GM19043 (cell line): ENCODE data around the gene PRSS3.
"Not testable (repeated sequence)": the region's sequence is repeated elsewhere in the genome, so short reads cannot be mapped to it uniquely, and the experiment has no call there.

Experiments used
- ATAC-seq: cut with Tn5 transposase; IDR thresholded peaks from one replicate; pipeline ENCODE4 v1.9.1; 2021; ENCODE audit warnings: low read depth; ENCODE audit not compliant: unreplicated experiment

PRSS3 gene

DNA sequence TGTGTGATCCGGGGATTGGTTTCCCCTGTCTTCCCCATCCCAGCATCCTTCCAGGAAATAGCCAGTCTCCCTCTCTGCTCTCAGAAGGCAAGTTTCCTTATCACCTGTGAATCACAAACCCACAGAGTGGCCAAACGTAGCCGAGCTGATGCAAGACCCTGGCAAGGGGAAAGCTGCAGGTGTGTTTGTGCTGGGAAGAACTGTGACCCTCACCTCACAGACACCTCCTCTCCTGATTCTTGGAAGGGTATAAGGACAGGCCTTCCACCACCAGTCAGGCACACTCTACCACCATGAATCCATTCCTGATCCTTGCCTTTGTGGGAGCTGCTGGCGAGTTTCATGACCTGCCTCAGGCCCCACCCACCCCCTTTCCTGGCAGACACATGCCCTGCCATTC is at the start of gene PRSS3:
Gene PRSS3 (plus strand): TSS at position 281 of the 400 bp plus-strand sequence. CDS start 13 bp downstream, at position 294.
- no peak for ATAC-seq

DNA sequence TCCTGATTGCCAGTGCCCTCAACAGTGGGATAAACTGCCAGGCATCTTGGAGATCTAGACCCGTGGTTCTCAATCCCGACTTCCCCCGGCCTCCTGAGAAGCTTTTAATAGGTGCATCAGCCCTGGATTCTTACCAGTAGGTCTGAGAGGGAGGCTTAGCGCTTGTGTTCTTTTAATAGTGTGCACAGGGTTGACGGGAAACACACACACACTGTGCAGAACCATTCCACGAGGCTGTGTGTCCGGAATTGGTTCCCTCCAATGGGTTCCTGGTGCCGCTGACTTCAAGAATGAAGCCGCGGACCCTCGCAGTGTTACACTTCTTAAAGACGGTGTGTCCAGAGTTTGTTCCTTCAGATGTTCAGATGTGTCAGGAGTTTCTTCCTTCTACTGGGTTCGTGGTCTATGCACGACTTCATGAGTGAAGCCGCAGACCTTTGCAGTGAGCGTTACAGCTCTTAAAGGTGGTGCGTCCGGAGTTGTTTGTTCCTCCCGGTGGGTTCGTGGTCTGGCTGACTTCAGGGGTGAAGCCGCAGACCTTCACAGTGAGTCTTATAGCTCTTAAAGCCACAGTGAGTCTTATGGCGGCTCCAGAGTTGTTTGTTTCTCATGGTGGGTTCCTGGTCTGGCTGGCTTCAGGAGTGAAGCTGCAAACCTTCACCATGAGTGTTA is 46.6 kb upstream of the PRSS3 start:
- ATAC-seq = no peak

DNA sequence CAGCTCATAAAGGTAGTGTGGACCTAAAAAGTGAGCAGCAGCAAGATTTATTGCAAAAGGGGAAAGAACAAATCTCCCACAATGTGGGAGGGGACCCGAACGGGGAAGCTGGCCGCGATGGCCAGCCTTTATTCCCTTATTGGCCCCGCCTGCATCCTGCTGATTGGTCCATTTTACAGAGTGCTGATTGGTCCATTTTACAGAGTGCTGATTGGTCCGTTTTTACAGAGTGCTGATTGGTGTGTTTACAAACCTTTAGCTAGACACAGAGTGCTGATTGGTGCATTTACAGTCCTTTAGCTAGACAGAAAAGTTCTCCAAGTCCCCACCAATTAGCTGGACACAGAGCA is 46.1 kb upstream of the PRSS3 start:
- not testable (repeated sequence) for ATAC-seq

DNA sequence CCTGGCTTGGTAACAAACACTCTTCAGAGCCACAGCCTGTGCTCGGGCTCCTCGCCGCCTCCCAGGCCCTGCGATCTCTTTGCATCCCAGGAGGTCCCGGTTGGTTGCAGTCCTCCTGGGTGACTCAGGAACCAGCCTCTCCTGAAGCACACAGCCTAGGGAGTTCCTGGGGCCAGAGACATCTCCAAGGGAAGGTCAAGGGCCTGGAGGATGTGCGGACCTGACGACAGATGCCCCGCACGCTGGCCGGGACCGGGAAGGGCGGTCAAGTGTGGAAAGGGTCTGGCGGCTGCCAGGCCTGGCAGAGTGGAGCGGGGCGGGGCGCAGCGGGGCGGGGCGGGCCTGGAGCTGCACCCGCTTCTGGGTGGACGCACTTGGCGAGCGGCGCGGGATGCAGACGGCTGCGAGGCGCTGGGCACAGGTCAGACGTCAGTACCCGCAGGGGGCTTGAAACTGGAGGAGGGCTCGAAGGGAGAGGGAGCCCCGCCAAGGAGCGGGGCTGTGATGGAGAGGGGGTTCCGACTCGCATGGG is 45.0 kb upstream of the PRSS3 start:
- no peak for ATAC-seq

DNA sequence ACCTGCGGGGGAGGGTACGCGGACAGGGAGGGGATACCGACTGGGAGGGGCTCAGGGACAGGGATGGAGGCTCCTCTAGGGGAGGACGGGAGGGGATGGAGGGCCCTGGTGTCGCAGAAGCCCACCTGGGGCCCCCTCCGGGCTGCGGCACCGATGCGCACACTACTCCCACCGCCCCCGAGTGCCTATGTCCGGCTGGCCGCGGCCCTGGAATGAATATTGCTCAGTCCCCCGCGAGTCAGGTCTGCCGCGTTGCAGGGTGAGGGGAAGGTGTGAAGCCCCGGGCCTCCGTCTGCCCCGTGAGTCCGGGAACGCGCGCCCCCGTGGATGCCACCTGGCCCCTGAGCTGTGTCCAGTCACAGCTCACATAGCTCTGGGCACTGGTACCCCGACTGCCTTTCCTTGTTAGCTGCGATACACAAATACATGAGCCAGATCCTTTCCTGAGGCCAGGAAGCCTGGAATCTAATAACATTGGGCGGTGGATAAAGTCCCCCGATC is 44.5 kb upstream of the PRSS3 start:
- ATAC-seq = no peak

DNA sequence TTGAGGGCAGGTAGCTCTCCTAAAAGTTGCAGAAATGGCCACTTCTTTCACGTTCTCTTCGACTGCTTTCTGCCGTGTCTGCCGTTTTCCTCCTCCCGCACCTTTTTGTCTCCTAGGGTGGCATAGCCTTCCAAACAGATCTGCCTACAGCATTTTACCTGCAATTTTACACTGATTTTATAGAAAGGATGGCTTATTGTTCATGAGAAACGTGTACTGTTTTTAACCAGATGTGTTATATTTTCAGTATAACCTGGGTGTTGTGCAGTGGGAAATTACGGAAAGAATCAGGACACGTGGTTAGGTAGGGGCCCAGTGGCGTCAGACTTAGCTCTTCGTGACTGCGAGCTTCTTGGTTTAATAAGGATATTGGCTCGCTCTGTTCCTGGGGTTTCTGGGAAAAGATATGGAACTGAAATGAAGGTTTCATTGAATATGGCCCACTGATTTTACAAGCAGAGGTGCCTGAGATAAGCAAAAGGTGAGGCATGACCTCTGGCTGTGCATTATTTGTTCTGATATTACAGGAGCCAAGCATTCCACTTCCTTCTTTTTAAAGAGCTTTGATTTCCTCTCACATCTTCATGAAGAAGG is 43.7 kb upstream of the PRSS3 start:
- ATAC-seq = no peak

DNA sequence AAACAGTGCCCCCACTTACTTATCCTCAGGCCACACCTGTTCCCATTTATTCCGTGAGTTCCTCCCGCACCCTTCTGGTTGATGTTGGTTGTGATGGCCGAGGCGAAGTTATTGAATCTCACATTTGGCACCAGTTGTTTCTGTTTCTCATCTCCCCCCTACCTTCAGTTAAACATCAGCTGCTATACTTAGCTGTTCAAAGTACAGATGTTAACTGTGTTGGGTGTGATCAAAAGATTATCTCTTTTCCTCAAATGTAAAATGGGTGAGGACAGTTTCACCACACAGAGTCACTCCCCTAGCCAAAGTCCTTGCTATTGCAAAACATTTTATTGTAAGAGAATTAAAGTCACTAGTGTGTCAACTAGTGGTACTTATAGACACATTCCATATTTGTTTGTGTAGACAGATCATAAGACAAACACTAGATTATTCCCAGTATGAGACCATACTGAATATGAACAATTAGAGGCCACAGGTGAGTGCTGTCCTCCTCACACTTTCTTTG is 43.2 kb upstream of the PRSS3 start:
- no peak for ATAC-seq

DNA sequence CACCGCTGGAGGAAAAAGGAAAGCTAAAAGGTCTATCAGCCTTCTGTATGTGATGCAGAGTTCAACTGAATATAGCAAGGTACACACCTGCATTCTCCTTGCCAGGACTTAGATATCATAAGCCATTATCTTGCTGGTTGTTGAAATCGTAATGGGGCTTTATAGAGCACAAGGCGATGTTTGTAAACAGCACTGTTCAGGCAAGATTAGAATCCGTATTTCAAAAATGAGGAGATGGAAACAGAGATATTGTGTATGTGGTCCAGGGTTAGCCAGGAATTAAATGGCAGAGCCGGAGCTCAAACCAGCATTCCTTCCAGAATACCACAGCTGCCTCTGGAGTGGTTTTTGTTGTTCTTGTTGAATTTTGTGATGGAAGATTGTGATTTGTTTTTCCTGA is 42.6 kb upstream of the PRSS3 start:
- not testable (repeated sequence) for ATAC-seq

DNA sequence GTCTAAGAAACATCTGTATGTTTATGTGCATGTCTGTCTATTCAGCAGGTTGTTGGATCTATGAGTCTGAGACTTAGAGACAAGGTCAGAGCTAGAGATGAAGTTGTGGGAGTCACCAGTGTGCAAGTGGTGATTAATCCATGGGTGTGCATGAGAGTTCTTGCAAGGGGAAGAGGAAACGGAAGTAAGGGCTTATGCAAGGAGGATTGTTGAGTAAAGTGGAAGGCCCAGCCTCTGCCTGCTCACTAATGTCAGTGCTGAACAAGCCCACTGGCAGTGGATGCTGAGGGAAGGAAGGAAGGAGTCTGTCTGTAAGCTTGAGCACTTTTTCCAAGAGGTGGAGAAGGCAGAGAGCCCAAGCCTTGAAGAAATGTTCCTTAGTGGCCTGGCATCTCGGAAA is 35.7 kb upstream of the PRSS3 start:
- ATAC-seq = not testable (repeated sequence)

DNA sequence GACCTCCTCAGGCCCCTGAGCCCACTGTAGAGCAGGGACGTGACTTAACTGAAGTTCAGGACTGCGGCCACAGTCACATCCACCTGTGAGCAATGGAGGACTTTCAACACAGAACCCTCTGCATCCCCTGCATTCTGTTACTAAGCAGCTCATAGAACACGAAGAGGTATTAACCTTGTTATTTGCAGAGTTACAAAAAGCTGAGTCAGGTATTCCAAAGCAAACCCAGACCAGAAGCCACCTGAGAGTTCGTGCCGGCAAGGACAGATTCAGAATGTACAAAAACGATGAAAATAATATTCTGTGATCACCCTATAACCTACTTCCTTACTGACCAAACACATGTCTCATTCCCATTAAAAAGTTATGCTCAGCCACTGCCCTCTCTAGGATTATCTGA is 33.0 kb upstream of the PRSS3 start:
- ATAC-seq = no peak

DNA sequence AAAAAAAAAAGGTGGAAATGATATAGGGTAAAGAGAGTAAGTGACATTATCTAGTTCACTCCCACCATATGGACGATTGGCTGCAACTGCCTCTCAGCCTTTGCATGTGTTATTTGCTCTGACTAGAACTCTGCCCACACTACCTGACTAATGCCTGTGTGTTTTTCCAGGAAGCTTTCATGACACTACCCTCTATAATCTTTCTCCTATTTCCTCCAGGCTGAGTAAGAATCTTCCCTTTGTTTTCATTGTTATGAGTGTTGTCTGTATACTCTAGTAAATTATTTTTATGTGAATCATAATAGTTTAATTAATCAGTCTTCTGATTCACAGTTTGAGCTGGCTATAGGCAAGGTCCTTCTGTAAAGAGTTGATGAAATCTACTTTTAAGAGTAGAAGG is 31.7 kb upstream of the PRSS3 start:
- not testable (repeated sequence) for ATAC-seq

DNA sequence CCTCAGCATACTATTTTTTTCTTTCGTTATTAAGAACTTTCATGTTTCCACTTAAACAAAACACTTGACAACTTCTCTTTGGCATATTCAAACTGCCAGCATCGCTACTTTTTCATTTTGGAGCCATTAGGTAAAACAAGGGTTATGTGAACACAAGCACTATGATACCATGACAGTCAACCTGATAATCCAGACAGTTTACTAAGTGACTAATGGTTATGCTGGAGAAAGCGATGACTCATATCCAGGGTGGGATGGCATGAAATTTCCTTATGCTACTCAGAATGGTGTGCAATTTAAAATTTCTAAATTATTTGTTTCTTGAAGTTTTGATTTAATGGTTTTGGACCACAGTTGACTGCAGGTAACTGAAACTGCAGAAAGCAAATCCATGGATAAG is 29.9 kb upstream of the PRSS3 start:
- no peak for ATAC-seq

DNA sequence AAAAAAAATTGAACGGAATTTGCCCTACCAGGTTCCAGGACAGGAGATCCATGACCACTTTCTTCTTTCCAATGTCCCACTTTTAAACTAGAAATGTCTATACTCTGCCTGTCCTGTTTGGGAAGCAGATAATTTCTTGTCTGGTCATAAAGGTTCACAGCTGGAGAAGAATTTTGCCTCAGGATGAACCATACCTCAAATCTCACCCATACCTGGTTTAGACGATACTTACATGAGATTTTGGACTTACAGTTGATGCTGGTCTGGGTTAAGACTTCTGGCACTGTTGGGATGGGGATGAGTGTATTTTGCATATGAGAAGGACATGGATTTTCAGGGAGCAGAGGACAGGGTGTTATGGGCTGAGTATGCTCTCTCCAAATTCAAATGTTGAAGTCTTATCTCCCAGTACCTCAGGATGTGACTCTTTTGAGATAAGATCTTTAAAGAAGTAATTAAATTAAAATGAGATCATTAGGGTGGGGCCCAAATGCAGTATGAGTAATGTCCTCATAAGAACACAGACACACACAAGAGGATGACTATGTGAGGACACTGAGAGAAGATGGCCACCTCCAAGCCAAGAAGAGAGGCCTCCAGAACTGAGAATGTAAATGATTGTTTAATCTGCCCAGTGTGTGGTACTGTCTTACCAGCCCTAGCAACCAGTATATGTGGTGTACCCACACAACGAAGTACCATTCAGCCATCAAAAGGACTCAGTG is 25.0 kb upstream of the PRSS3 start:
- ATAC-seq = not testable (repeated sequence)

DNA sequence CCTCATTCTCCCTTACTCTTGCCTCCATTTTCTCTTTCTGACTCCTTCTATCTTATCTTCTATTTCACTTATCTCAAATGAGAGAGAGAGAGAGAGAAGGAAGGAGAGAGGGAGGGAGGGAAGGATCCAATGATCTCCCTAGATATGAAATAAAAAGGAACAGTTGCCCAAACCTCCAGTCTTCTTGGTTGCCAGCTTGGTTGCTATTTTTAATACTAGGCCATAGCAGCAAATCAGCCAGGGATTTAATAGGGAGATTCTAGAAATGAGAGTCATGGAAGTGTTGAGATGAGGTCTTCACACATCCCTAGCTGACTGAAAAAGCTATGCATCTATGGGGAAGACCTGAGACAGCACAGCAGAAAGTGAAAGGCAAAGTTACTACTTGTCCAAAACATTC is 22.2 kb upstream of the PRSS3 start:
- not testable (repeated sequence) for ATAC-seq

DNA sequence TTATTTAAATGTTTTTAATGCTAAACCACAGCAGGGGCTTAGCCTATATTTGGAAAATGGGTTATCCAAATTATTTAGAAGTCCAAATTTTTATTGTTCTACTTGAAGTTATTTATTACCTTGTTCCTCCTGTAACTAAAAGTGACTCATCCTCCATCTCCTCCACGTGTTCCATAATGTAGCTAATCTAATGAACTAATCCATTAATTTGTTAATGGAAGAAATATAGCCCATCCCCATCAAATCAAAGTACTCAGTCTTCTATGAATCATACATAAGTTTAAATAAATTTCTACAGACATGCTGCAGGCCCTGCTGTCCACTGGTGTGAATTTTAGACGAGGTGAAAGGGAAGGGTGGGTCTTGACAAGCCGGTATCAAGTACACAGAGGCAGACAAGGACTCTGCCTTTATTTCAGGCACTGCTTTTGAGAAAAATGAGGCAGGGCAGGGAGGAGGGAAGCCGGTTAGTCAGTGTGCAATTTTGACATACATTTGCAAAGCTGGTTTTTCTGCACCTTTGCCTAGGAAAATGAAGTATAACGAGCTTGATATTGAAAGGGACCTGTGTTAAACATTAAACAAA is 21.2 kb upstream of the PRSS3 start:
- ATAC-seq = not testable (repeated sequence)

DNA sequence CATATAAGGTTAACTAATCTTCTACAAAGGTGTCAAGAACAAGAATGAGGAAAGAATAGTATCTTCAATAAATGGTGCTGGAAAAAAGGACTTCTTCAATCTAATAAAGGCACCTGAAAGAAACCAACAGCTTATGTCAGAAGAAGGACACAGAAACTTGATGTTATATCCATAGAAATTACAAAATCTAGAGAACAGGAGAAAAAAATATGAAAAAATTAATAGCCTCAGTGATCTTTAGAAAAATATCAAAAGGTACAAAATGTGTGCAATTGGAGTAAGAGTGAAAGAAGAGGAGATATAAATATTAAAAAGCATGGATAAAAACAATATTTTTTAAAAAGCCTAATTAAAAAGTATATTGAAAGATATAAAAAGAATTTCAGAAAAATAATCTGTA is 18.8 kb upstream of the PRSS3 start:
- no peak for ATAC-seq

DNA sequence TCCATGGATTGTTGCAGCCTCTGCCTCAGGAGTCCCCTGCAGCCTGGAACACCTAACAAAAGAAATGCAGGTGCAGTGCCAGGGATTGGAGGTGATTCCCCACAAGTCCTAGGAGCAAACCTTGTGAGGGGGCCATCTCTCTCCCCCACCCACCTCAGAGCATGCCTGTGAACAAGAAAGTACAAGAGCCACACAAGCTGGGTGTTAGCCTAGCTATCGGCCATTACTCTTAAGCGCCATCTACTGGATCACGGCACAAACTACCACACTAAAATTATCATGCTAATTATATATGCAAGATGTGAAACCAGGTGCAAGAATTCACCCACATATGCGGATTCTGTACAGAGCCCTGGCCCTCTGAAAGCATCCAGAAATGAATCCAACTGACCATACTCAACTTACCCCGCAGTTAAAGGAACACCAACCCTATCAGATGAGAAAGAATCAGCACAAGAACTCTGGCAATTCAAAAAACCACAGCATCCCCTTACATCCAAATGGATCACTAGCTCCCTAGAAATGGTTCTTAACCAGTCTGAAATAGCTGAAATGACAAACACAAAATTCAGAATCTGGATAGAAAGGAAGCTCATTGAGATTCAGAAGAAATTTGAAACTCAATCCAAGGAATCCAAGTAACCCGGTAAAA is 16.5 kb upstream of the PRSS3 start:
- ATAC-seq = no peak

DNA sequence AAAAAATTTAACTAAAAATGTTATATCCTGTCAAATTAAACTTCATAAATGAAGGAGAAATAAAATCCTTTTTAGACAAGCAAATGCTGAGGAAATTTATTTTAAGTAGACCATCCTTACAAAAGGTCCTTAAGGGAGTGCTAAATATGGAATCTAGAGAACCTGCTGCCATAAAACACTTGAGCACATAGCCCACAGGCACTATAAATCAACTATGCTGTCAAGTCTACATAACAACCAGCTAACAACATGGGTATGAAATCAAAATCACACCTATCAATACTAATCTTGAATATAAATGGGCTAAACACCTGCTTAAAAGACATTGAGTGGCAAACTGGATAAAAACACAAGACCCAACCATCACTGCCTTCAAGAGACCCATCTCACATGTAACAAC is 15.1 kb upstream of the PRSS3 start:
- no peak for ATAC-seq

DNA sequence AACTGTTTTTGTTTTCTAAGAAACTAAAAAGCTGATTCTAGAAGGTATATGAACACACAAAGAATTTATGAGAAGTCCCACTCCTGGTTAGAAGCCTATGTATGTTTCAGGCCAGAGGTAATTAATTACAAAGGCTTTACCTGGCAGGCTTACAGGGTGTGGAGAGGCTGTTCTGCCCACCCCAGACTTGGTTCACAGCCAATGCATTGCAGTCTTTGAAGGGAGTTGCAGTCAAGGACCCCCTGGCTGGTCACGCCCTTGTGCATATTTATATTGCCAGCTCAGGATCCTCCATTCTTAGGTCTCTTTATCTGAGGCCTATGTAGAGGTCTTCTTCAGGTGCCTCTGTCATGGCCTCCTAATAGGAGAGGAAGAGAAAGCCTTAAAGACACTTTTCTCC is 13.6 kb upstream of the PRSS3 start:
- no peak for ATAC-seq

DNA sequence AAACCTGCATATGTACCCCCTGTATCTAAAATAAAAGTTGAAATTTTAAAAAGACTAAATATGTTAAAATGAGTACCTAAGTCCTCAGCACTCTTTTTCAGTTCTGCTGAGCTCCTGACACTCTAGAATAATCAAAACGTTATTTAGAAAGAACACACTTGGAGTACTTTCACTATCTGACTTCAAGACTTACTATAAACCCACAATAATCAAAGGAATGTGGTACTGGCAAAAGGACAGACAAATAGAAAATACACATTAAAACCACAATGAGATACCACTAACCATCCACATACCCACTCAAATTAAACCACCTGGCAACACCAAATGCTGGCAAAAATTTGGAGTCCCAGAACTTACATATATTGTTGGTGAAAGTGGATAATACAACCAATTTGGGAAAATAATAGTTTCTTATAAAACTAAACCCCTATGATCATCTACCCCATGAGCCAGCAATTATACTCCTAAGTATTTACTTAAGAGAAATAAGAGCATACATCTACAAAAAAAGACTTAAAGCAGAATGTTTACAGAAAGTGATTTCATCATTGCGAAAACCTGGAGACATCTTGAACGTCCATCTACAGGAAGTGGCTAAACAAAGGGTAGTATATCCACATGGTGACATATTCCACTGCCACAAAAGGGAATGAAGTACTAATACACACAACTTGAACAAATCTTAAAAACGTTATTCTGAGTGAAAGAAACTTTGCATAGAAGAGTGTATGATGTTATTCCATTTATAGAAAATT is 12.8 kb upstream of the PRSS3 start:
- no peak for ATAC-seq
